ENCODE data around the gene CHN2. TPM values are rescaled to one million over a fixed set of nuclear protein-coding genes. Genes with fewer than 3 reads are reported as not detected.

The CHN2 gene
- total RNA-seq, 1 donor from 2014 or later: 0.64 TPM

DNA sequence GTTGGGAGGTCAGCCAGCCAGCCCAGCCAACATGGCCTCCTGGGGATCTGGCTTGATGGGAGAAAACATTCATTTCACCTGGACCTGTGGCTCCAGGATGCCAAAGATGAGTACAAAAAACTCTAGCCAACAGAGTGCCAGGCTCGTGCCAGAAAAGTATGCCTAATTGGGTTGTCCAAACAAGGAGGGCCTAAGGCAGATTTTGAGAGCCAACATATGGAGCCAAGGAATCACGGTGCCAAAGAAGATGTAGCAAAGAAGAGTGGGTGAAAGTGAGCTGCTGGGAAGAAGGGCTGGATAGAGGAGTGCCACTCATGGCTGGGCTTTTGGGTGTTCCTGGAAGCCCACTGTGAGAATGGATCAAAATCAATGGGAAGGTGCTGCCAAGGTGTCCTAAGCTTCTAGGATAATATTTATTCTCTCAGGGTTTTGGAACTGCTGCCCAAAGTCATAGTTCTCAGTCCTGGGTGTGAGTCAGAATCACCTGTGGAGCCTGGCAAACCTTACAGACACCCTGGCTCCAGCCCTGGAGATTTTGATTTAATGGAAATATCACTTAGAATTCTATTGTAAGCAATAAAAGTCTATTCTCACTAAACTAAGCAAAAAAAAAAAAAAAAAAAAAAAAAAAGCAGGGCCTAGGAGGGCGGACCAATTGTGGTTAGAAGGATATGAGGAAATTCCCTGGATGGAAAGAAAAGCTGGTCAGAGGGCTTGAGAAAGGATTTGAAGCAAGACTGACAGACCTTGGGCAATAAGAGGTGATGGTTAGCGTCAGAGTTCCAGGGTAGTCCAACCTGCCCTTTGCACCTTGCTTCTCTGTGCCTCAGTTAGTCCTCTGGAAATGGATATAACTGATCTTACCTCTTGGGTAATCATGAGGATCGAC, 186.9 kb downstream of the CHN2 start:
- Mint-ChIP-seq H3K27me3 (ENCODE audit: unreplicated experiment) (peaks cover 28% of the 10 kb centered on the region), H3K9me3 (ENCODE audit: unreplicated experiment) (no peaks in the 10 kb centered on the region), H3K27ac (ENCODE audit: unreplicated experiment) (no peak overlapping the region), H3K4me1 (ENCODE audit: unreplicated experiment) (no peaks in the 10 kb centered on the region), H3K36me3 (ENCODE audit: unreplicated experiment) (no peaks in the 10 kb centered on the region), H3K4me3 (ENCODE audit: unreplicated experiment) (no peak overlapping the region)
- no peak for DNase-seq (ENCODE audit: extremely low spot score, unreplicated experiment)
- TF ChIP-seq, protein P1, sequence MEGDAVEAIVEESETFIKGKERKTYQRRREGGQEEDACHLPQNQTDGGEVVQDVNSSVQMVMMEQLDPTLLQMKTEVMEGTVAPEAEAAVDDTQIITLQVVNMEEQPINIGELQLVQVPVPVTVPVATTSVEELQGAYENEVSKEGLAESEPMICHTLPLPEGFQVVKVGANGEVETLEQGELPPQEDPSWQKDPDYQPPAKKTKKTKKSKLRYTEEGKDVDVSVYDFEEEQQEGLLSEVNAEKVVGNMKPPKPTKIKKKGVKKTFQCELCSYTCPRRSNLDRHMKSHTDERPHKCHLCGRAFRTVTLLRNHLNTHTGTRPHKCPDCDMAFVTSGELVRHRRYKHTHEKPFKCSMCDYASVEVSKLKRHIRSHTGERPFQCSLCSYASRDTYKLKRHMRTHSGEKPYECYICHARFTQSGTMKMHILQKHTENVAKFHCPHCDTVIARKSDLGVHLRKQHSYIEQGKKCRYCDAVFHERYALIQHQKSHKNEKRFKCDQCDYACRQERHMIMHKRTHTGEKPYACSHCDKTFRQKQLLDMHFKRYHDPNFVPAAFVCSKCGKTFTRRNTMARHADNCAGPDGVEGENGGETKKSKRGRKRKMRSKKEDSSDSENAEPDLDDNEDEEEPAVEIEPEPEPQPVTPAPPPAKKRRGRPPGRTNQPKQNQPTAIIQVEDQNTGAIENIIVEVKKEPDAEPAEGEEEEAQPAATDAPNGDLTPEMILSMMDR (IDR thresholded peaks at IDR 0.05): no peak

DNA sequence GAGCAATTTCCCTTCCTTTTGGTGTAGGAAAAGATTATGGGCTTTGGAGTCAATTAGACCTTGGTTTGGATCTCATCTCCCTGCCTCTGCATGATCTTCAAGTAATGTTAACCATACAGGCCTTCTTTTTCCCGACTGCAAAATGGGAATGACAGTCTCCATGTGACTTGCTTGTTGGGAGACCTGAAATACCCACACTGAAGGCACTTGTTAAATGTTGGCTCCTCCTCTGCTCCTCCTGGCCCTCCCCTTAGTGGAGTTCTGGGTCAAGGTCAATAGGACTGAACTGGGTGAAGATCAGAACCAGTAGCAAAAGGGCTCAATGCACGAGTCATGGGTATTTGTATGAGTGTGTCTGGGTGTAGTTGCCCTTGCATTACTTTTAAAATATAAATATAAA, 189.7 kb downstream of the CHN2 start:
- TF ChIP-seq, protein P1 (IDR thresholded peaks at IDR 0.05): no peak
- DNase-seq (ENCODE audit: extremely low spot score, unreplicated experiment): no peak
- Mint-ChIP-seq H3K9me3 (ENCODE audit: unreplicated experiment) (no peaks in the 10 kb centered on the region), H3K4me3 (ENCODE audit: unreplicated experiment) (no peak overlapping the region), H3K4me1 (ENCODE audit: unreplicated experiment) (no peaks in the 10 kb centered on the region), H3K36me3 (ENCODE audit: unreplicated experiment) (no peaks in the 10 kb centered on the region), H3K27ac (ENCODE audit: unreplicated experiment) (no peak overlapping the region), H3K27me3 (ENCODE audit: unreplicated experiment) (peaks cover 40% of the 10 kb centered on the region)

DNA sequence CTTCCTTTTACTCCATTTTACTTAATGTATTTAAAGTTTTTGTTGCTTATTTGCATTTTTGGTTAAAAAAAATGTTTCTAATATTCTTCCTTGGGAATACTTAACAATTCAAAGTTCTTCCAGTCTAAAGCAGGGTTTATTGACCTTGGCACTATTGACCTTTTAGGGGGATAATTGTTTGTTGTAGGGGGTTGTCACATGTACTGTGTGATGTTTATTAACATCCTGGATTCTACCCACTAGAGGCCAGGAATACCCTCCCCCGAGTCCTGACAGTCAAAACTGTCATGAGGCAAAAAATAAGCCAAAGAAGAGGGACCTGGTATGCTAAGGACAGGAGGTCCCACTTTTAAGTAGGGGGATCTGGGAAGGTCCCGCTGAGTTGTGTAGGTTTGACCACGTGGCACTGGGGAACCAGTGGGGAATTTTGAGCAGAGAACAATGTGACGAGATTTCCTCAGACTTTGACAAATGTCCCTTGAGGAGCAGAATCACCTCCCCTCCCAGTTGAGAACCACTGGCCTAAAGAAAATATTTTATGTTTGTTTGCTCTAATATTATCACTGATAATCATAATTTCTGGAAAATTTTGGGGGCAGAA, 190.7 kb downstream of the CHN2 start:
- Mint-ChIP-seq H3K4me3 (ENCODE audit: unreplicated experiment) (no peak overlapping the region), H3K27ac (ENCODE audit: unreplicated experiment) (no peak overlapping the region), H3K4me1 (ENCODE audit: unreplicated experiment) (no peaks in the 10 kb centered on the region), H3K9me3 (ENCODE audit: unreplicated experiment) (no peaks in the 10 kb centered on the region), H3K36me3 (ENCODE audit: unreplicated experiment) (no peaks in the 10 kb centered on the region), H3K27me3 (ENCODE audit: unreplicated experiment) (peaks cover 40% of the 10 kb centered on the region)
- TF ChIP-seq, protein P1 (IDR thresholded peaks at IDR 0.05): no peak
- DNase-seq (ENCODE audit: extremely low spot score, unreplicated experiment): no peak

DNA sequence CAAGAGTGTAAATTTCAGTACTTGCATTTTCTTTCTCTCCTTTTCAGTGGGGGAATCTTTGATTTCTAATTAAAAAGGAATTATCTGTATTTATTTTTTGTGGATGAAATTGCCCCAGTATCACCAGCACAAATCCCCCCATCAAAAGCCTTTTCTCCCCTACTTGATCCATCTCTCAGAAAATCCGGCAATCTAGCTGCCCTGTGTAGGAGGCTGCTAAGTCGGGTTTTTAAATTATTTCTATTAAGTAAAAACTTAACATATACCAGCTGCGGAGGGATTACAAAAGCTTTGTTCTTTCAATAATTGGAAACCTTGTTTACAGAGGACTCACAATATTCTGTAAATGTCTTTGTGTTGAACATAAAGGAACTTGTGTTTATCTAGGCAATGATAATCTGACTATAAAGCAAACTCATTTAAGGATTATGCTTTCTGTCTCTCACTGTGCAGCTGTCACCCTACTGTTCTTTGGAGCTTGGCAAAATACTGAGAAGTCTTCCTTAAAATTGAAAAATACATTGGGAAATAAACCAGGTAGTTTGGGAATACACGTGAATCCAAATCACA, 191.7 kb downstream of the CHN2 start:
- TF ChIP-seq, protein P1 (IDR thresholded peaks at IDR 0.05): no peak
- no peaks in the 10 kb centered on the region for H3K9me3 Mint-ChIP-seq (ENCODE audit: unreplicated experiment)

DNA sequence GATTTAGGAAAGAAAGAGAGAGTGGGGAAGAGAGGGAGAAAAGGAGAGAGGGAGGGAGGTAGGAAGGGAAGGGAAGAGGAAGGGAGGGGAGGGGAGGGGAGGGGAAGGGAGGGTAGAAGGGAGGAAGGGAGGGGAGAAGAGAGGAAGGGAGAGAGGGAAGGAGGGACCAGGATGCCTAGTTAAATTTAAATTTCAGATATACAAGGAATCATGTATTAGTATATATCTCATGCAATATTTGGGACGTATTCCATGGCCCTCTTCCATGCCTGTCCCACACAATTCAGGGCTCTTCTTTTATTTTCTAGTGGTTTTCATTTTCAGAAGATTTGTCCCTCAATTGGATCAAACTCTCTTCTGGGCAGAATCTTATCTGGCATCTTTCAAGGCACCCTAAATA, 196.7 kb downstream of the CHN2 start:
- Mint-ChIP-seq H3K36me3 (ENCODE audit: unreplicated experiment) (no peaks in the 10 kb centered on the region), H3K9me3 (ENCODE audit: unreplicated experiment) (no peaks in the 10 kb centered on the region), H3K27ac (ENCODE audit: unreplicated experiment) (no peak overlapping the region), H3K4me3 (ENCODE audit: unreplicated experiment) (no peak overlapping the region), H3K27me3 (ENCODE audit: unreplicated experiment) (peaks cover 44% of the 10 kb centered on the region), H3K4me1 (ENCODE audit: unreplicated experiment) (no peaks in the 10 kb centered on the region)
- TF ChIP-seq, protein P1 (IDR thresholded peaks at IDR 0.05): no peak
- DNase-seq (ENCODE audit: extremely low spot score, unreplicated experiment): no peak

More for the DNA sequence above, 191.7 kb downstream of the CHN2 start:
- H3K4me3 Mint-ChIP-seq (ENCODE audit: unreplicated experiment): no peak overlapping the region
- peaks cover 41% of the 10 kb centered on the region for H3K27me3 Mint-ChIP-seq (ENCODE audit: unreplicated experiment)
- H3K4me1 Mint-ChIP-seq (ENCODE audit: unreplicated experiment): no peaks in the 10 kb centered on the region
- no peak overlapping the region for H3K27ac Mint-ChIP-seq (ENCODE audit: unreplicated experiment)
- no peak for DNase-seq (ENCODE audit: extremely low spot score, unreplicated experiment)
- H3K36me3 Mint-ChIP-seq (ENCODE audit: unreplicated experiment): no peaks in the 10 kb centered on the region

Data from osteocyte (in vitro differentiated cells).